HepG2 (cell line): ENCODE results near the gene C1orf116. TPM values are rescaled to one million over a fixed set of nuclear protein-coding genes. Genes with fewer than 3 reads are reported as not detected.

Source experiments
- ATAC-seq: fragments of 200-7000 bp; cut with Tn5 transposase; 3 replicates; pipeline ENCODE4 v1.9.1; 2020; ENCODE audit warnings: mild to moderate bottlenecking, moderate library complexity
- BruUV-seq: library from RNA; stranded (reverse); fragments of 400-500 nt; replicated peaks from 2 replicates; lab custom pipeline; 2021; lab: Mats Ljungman, UMichigan
- CTCF ChIA-PET: fragments of 300-600 bp; formaldehyde crosslinking; extraction: SDS; loops from one replicate; lab custom pipeline; 2021; ENCODE audit warnings: low total read pairs, inconsistent platforms, low intra/inter-chr PET ratio; lab: Yijun Ruan, JAX
- POLR2A ChIA-PET: fragments of 350-600 bp; sonication (Branson Sonifier 250); formaldehyde crosslinking; loops from one replicate; lab custom pipeline; 2020; ENCODE audit warnings: antibody characterized with exemption, inconsistent platforms; lab: Yijun Ruan, JAX
- DNase-seq: peaks from one replicate; pipeline ENCODE4 v3.0.0-alpha.2; 2015; ENCODE audit warnings: low spot score
- FAIRE-seq: peaks from 3 replicates; lab custom pipeline; 2011; peaks lifted over from hg19 to GRCh38; lab: Jason Lieb, UNC
- H2AFZ ChIP-seq: one replicate; pipeline ENCODE4 v1.6.1; 2011; ENCODE audit warnings: low read length, inconsistent platforms
- H3K27ac ChIP-seq: fragments of 300-600 bp; 3 replicates; pipeline ENCODE4 v1.8.0; 2011; ENCODE audit warnings: mixed run types, mild to moderate bottlenecking, mixed read lengths, low read length, inconsistent platforms; ENCODE audit not compliant: insufficient read depth; ENCODE audit errors: extremely low read length
- H3K27me3 ChIP-seq, 2 experiments: fragments of 200-600 bp in 1 of 2; 2 replicates in 1 of 2; 3 replicates in 1 of 2; pipeline versions ENCODE4 v1.6.0 to v1.8.0; 2011; ENCODE audit warnings: low read length in 2 of 2, mild to moderate bottlenecking in 2 of 2, moderate library complexity in 2 of 2, inconsistent platforms in 1 of 2; ENCODE audit not compliant: insufficient read depth in 2 of 2, control insufficient read depth in 1 of 2
- H3K36me3 ChIP-seq, 2 experiments: fragments of 200-600 bp in 1 of 2; replicated peaks in 1 of 2; 2 replicates in 1 of 2; 3 replicates in 1 of 2; pipeline versions ENCODE4 v1.5.1 to v1.8.0; 2011; ENCODE audit warnings: low read length in 2 of 2, inconsistent platforms in 1 of 2; ENCODE audit not compliant: insufficient read depth in 2 of 2, control insufficient read depth in 1 of 2
- H3K4me1 ChIP-seq: 2 replicates; pipeline ENCODE4 v1.5.1; 2012; ENCODE audit warnings: low read length, inconsistent platforms; ENCODE audit not compliant: insufficient read depth
- H3K4me2 ChIP-seq: 2 replicates; pipeline ENCODE4 v1.6.0; 2011; ENCODE audit warnings: low read depth, low read length, inconsistent platforms
- H3K4me3 ChIP-seq, 3 experiments: fragments of 200-600 bp in 1 of 3; sonication (generic), shearing (Covaris generic) in 1 of 3; replicated peaks in 1 of 3; 2 replicates each; pipeline ENCODE4 v1.5.1; 2011 to 2016; ENCODE audit warnings: low read length in 3 of 3, inconsistent platforms in 2 of 3, low read depth in 2 of 3, mild to moderate bottlenecking in 2 of 3, control low read depth in 1 of 3, mixed read lengths in 1 of 3; ENCODE audit not compliant: insufficient read depth in 1 of 3
- H3K79me2 ChIP-seq: one replicate; pipeline ENCODE4 v1.6.1; 2011; ENCODE audit warnings: low read length, inconsistent platforms; ENCODE audit not compliant: insufficient read depth
- H3K9ac ChIP-seq: 2 replicates; pipeline ENCODE4 v1.6.0; 2011; ENCODE audit warnings: mild to moderate bottlenecking, low read depth, low read length, inconsistent platforms; ENCODE audit not compliant: insufficient read depth
- H3K9me3 ChIP-seq: 2 replicates; pipeline ENCODE4 v1.5.1; 2012; ENCODE audit warnings: mild to moderate bottlenecking, low read length
- H4K20me1 ChIP-seq: 2 replicates; pipeline ENCODE4 v1.6.0; 2011; ENCODE audit warnings: inconsistent platforms, mild to moderate bottlenecking, low read length, moderate library complexity; ENCODE audit not compliant: insufficient read depth
- CENPX ChIP-seq: sonication (generic); formaldehyde crosslinking; IDR thresholded peaks from 2 replicates; pipeline ENCODE4 v1.9.0; 2021; ENCODE audit warnings: mild to moderate bottlenecking, missing genetic modification reagents, moderate library complexity
- HDAC6 ChIP-seq: fragments of 200-600 bp; sonication (generic); IDR thresholded peaks from 2 replicates; pipeline ENCODE4 v1.7.0; 2017; ENCODE audit warnings: mild to moderate bottlenecking, antibody characterized with exemption, low read length, low read depth
- MATR3 ChIP-seq: sonication (generic); formaldehyde crosslinking; IDR thresholded peaks from 2 replicates; pipeline ENCODE4 v1.4.0; 2020; ENCODE audit warnings: missing genetic modification reagents
- SP5 ChIP-seq: IDR thresholded peaks from 2 replicates; pipeline ENCODE4 v1.6.1; 2016; ENCODE audit warnings: low read depth, borderline replicate concordance
- TBX3 ChIP-seq: fragments of 450-650 bp; IDR thresholded peaks from 2 replicates; pipeline ENCODE4 v1.6.1; 2017; ENCODE audit warnings: antibody characterized with exemption, mild to moderate bottlenecking, inconsistent platforms, borderline replicate concordance
- TRIM24 ChIP-seq: sonication (generic); formaldehyde crosslinking; IDR thresholded peaks from 2 replicates; pipeline ENCODE4 v1.8.0; 2022; ENCODE audit warnings: mild to moderate bottlenecking, missing genetic modification reagents
- ZMYM4 ChIP-seq: sonication (generic); formaldehyde crosslinking; IDR thresholded peaks from 2 replicates; pipeline ENCODE4 v1.8.1; 2023; ENCODE audit warnings: mild to moderate bottlenecking, missing genetic modification reagents
- WGBS: methylation state at CpG from one replicate; pipeline ENCODE4 v1.1.6; 2017; ENCODE audit warnings: low lambda C conversion rate; 5-methylcytosine and 5-hydroxymethylcytosine counted together
- in situ Hi-C: cut with HindIII; loops from 2 replicates; pipeline ENCODE4 v1.10.0; 2017; ENCODE audit warnings: low pct_unique_long_range_greater_than_20kb; ENCODE audit not compliant: extremely low pct_ligation_motif_present
- intact Hi-C: fragments of 100-400 bp; cut with micrococcal nuclease; formaldehyde crosslinking; loops from one replicate; pipeline ENCODE4 v1.10.0; 2022; ENCODE audit not compliant: unreplicated experiment
- polyA plus RNA-seq, 8 experiments: library from polyadenylated mRNA; depleted of rRNA in 3 of 8; stranded (reverse) in 7 of 8; unstranded in 1 of 8; fragments of >200 nt; fragmentation: Illumina TruSeq in 4 of 8; extraction: Trizol in 4 of 8; gene quantifications; 2 replicates each; pipeline versions ENCODE4 v1.2.1 to v1.2.3, GENCODE V29; 2011 to 2016; ENCODE audit warnings: low read depth in 4 of 8, missing spikeins in 1 of 8, mixed read lengths in 1 of 8; ENCODE audit not compliant: insufficient read depth in 1 of 8
- total RNA-seq, 5 experiments: library from RNA; depleted of rRNA; stranded (reverse); fragments of >200 nt; fragmentation: Illumina TruSeq; extraction: Trizol; gene quantifications; 2 replicates each; pipeline ENCODE4 v1.2.3, GENCODE V29; 2016; ENCODE audit warnings: low read depth in 1 of 5
- TF ChIP-seq, protein P1 (sequence below): sonication (generic); formaldehyde crosslinking; IDR thresholded peaks from 2 replicates; pipeline ENCODE4 v1.4.0; 2020; ENCODE audit warnings: mild to moderate bottlenecking, missing genetic modification reagents
- TF ChIP-seq, protein P2 (sequence below): sonication (generic); formaldehyde crosslinking; IDR thresholded peaks from 2 replicates; pipeline ENCODE4 v1.5.1; 2020; ENCODE audit warnings: missing genetic modification reagents, mild to moderate bottlenecking, borderline replicate concordance

Gene C1orf116
- total and polyA plus RNA-seq, 2 of the 13 experiments (the other 11 are each of a cell fraction or from before 2014, with no cell fraction given) = 0.51 to 0.95 TPM

DNA sequence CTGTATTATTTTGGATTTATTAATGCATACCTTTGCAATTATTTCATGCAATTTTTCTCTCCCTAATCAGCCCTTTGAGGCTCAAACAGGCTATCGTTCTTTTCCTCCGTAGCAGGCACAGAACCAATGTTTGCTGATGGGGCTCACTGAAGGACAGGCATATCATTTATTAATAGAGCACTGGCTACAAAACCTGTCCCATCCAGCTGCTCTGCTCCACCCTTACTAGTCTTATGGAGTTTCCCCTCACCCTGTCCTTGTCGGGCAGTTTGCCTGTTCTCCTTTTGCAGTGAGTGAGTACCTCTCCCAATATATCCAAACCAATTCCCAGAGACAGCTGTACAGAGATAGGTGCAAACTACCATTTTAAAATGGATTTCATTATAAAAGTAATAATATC, 45.7 kb downstream of the C1orf116 start (continued):
- TF ChIP-seq, protein P1, sequence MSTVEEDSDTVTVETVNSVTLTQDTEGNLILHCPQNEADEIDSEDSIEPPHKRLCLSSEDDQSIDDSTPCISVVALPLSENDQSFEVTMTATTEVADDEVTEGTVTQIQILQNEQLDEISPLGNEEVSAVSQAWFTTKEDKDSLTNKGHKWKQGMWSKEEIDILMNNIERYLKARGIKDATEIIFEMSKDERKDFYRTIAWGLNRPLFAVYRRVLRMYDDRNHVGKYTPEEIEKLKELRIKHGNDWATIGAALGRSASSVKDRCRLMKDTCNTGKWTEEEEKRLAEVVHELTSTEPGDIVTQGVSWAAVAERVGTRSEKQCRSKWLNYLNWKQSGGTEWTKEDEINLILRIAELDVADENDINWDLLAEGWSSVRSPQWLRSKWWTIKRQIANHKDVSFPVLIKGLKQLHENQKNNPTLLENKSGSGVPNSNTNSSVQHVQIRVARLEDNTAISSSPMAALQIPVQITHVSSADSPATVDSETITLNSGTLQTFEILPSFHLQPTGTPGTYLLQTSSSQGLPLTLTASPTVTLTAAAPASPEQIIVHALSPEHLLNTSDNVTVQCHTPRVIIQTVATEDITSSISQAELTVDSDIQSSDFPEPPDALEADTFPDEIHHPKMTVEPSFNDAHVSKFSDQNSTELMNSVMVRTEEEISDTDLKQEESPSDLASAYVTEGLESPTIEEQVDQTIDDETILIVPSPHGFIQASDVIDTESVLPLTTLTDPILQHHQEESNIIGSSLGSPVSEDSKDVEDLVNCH = no peak
- TF ChIP-seq ZMYM4 (CRISPR knock-in tag) (no peak), MATR3 (no peak), TRIM24 (CRISPR knock-in tag) (no peak)
- TF ChIP-seq, protein P2, sequence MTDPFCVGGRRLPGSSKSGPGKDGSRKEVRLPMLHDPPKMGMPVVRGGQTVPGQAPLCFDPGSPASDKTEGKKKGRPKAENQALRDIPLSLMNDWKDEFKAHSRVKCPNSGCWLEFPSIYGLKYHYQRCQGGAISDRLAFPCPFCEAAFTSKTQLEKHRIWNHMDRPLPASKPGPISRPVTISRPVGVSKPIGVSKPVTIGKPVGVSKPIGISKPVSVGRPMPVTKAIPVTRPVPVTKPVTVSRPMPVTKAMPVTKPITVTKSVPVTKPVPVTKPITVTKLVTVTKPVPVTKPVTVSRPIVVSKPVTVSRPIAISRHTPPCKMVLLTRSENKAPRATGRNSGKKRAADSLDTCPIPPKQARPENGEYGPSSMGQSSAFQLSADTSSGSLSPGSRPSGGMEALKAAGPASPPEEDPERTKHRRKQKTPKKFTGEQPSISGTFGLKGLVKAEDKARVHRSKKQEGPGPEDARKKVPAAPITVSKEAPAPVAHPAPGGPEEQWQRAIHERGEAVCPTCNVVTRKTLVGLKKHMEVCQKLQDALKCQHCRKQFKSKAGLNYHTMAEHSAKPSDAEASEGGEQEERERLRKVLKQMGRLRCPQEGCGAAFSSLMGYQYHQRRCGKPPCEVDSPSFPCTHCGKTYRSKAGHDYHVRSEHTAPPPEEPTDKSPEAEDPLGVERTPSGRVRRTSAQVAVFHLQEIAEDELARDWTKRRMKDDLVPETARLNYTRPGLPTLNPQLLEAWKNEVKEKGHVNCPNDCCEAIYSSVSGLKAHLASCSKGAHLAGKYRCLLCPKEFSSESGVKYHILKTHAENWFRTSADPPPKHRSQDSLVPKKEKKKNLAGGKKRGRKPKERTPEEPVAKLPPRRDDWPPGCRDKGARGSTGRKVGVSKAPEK (CRISPR knock-in tag) = no peak

DNA sequence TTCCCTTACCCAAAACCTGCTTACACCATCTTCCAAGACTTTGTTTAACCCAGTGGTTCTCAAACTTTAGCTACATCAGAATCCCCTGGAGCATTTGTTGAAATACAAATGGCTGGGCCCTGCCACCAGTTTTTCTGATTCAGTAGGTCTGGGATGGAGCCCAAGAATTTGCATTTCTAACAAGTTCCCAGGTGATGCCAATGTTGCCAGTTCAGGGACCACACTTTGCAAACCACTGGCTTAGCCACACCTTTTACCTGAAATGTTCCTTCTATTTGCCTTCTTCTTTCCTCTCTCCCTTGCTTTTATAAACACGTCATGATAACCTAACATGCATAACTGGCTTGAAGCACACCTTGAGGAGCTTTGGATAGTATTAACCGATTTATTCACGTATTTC, 46.2 kb downstream of the C1orf116 start:
- Histone ChIP-seq H3K27me3 (peaks cover 3 to 32% of the 10 kb centered on the region in 2 experiments; a peak in 3 of 5 replicates), H3K4me1 (no peaks in the 10 kb centered on the region), H3K9ac (no peak overlapping the region), H3K9me3 (no peaks in the 10 kb centered on the region), H3K4me2 (no peak overlapping the region), H4K20me1 (no peaks in the 10 kb centered on the region), H2AFZ (no peak overlapping the region), H3K79me2 (no peaks in the 10 kb centered on the region), H3K4me3 (no peak overlapping the region), H3K36me3 (no peaks in the 10 kb centered on the region), H3K27ac (no peak overlapping the region)
- TF ChIP-seq CENPX (CRISPR knock-in tag) (no peak), HDAC6 (no peak), SP5 (CRISPR knock-in tag) (no peak), TBX3 (no peak)
- no peak for DNase-seq
- in situ Hi-C loops (loop anchor here (10.0 kb wide), 1 partner anchor 252 kb away; no protein-coding TSS in a partner anchor), intact Hi-C loops (no loop called here)
- no TSS peak for BruUV-seq
- no peak for ATAC-seq
- 1% methylated on average over 3 of the region's 3 CpGs for WGBS
- FAIRE-seq = no peak
- ChIA-PET CTCF (no interaction called here), POLR2A (no interaction called here)
